Vagina (tissue), 2 donors: ENCODE results near the gene CRKL. TPM values are rescaled to one million over a fixed set of nuclear protein-coding genes. Genes with fewer than 3 reads are reported as not detected.

Experiments
- DNase-seq, 2 donors: peaks; one replicate each; pipeline ENCODE4 v3.0.0-alpha.2; 2017; ENCODE audit errors: extremely low spot score in 2 of 2
- H3K27ac ChIP-seq: fragments of 200-600 bp; sonication (generic); one replicate; pipeline ENCODE4 v1.5.1; 2019
- H3K27me3 ChIP-seq: fragments of 200-600 bp; sonication (generic); one replicate; pipeline ENCODE4 v1.5.1; 2019
- H3K36me3 ChIP-seq, 2 donors: fragments of 200-600 bp; sonication (generic); one replicate each; pipeline ENCODE4 v1.5.1; 2017 to 2019
- H3K4me1 ChIP-seq: fragments of 200-600 bp; sonication (generic); one replicate; pipeline ENCODE4 v1.5.1; 2019
- H3K4me3 ChIP-seq, 2 donors: fragments of 200-600 bp; sonication (generic); 1 replicate in 1 of 2; 2 replicates in 1 of 2; pipeline ENCODE4 v1.5.1; 2016 to 2019
- H3K9me3 ChIP-seq: fragments of 200-600 bp; sonication (generic); one replicate; pipeline ENCODE4 v1.5.1; 2019
- POLR2A ChIP-seq, 2 donors: fragments of 450-650 bp; IDR thresholded peaks; one replicate each; pipeline ENCODE4 v1.6.1; 2017; ENCODE audit warnings: antibody characterized with exemption in 2 of 2, mild to moderate bottlenecking in 2 of 2, moderate library complexity in 2 of 2
- POLR2AphosphoS5 ChIP-seq, 2 donors: sonication (generic); formaldehyde crosslinking; IDR thresholded peaks; one replicate each; pipeline ENCODE4 v1.9.0; 2017; ENCODE audit warnings: antibody characterized with exemption in 2 of 2, mild to moderate bottlenecking in 2 of 2, low read depth in 1 of 2; ENCODE audit not compliant: insufficient read depth in 1 of 2
- intact Hi-C: fragments of 100-400 bp; cut with DNase I; formaldehyde crosslinking; loops from one replicate; pipeline ENCODE4 v1.15.1; 2023
- total RNA-seq: library from RNA; depleted of rRNA; stranded (reverse); fragments of >200 nt; gene quantifications from one replicate; pipeline ENCODE4 v1.2.3, GENCODE V29; 2016
- TF ChIP-seq, protein P1 (sequence below), 3 experiments: fragments of 450-650 bp in 2 of 3; fragments of 200-600 bp in 1 of 3; sonication (generic) in 1 of 3; IDR thresholded peaks; one replicate each; pipeline ENCODE4 v1.5.1; 2017 to 2019; ENCODE audit warnings: antibody characterized with exemption in 3 of 3, mild to moderate bottlenecking in 2 of 3, moderate library complexity in 2 of 3

The CRKL gene, protein sequence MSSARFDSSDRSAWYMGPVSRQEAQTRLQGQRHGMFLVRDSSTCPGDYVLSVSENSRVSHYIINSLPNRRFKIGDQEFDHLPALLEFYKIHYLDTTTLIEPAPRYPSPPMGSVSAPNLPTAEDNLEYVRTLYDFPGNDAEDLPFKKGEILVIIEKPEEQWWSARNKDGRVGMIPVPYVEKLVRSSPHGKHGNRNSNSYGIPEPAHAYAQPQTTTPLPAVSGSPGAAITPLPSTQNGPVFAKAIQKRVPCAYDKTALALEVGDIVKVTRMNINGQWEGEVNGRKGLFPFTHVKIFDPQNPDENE
- 37.6 TPM for total RNA-seq

DNA sequence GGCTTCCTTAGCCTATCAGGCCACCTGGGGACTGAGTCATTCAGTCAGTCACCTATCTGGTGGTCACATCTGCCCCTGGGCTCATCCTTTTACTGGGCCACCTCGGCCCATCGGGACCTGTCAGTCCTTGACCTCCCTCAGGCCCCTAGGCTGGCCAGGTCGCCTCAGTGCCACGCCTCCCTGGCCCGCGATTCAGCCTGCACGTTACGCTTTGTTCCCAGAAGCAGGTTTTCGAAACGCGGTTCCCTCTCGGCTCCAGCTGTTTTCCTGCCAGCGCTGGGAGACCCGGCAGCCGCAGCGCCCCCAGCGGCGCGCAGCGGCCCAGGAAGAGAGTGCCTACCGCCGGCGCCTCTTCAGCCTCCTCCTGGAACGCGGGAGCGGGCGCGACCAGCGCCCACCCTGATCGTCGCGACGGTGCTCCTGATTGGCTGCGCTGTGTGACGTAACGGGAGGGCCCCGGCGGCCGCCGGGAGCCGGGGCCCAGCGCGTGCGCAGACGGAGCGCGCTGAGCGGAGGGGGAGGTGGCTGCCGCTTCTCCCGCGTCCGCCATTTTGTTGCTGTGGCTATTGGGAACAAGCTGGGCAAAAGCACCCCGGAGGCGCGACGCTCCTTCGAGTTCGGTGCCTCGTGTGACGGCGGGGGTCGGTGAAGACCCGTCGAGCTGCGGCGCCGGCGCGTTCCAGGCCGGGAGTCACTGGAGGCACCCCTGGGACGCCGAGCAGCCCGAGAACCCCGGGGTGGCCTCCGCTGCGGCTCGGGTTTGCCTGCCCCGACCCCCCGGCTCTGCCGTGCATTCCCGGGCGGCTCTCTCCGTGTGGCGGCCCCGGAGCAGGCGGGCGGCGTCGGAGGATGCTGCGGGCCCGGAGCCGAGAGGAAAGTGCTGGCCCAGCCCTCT, at the start of gene CRKL:
Gene CRKL, plus strand, starts transcription at position 492 of the 895 bp plus-strand sequence. CDS start 528 bp downstream, outside the sequence.
- Histone ChIP-seq H3K4me3 (peak within 1 kb of the TSS; percentile 95 to 98), H3K27me3 (no peaks in the 10 kb centered on the region), H3K27ac (peak within 1 kb of the TSS; percentile 99), H3K4me1 (peaks cover 41% of the 10 kb centered on the region), H3K9me3 (no peaks in the 10 kb centered on the region), H3K36me3 (no peaks in the 10 kb centered on the region)
- TF ChIP-seq, protein P1, sequence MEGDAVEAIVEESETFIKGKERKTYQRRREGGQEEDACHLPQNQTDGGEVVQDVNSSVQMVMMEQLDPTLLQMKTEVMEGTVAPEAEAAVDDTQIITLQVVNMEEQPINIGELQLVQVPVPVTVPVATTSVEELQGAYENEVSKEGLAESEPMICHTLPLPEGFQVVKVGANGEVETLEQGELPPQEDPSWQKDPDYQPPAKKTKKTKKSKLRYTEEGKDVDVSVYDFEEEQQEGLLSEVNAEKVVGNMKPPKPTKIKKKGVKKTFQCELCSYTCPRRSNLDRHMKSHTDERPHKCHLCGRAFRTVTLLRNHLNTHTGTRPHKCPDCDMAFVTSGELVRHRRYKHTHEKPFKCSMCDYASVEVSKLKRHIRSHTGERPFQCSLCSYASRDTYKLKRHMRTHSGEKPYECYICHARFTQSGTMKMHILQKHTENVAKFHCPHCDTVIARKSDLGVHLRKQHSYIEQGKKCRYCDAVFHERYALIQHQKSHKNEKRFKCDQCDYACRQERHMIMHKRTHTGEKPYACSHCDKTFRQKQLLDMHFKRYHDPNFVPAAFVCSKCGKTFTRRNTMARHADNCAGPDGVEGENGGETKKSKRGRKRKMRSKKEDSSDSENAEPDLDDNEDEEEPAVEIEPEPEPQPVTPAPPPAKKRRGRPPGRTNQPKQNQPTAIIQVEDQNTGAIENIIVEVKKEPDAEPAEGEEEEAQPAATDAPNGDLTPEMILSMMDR (IDR thresholded peaks at IDR 0.05), result peak; percentile 56 to 92 (median 68)
- TF ChIP-seq POLR2A (IDR thresholded peaks at IDR 0.05), result peak; percentile 94 to 97
- TF ChIP-seq POLR2AphosphoS5 (IDR thresholded peaks at IDR 0.05; ENCODE audit: insufficient read depth in 1 of 2, low read depth in 1 of 2), result peak; percentile 78 to 97
- DNase-seq, result peak in 1 of 2 donors; percentile 98
- intact Hi-C loops, result loop anchor here (5.0 to 10.0 kb wide), 2 partner anchors 60 to 412 kb away; partner anchors contain the start of genes MED15, PI4KA and SNAP29

DNA sequence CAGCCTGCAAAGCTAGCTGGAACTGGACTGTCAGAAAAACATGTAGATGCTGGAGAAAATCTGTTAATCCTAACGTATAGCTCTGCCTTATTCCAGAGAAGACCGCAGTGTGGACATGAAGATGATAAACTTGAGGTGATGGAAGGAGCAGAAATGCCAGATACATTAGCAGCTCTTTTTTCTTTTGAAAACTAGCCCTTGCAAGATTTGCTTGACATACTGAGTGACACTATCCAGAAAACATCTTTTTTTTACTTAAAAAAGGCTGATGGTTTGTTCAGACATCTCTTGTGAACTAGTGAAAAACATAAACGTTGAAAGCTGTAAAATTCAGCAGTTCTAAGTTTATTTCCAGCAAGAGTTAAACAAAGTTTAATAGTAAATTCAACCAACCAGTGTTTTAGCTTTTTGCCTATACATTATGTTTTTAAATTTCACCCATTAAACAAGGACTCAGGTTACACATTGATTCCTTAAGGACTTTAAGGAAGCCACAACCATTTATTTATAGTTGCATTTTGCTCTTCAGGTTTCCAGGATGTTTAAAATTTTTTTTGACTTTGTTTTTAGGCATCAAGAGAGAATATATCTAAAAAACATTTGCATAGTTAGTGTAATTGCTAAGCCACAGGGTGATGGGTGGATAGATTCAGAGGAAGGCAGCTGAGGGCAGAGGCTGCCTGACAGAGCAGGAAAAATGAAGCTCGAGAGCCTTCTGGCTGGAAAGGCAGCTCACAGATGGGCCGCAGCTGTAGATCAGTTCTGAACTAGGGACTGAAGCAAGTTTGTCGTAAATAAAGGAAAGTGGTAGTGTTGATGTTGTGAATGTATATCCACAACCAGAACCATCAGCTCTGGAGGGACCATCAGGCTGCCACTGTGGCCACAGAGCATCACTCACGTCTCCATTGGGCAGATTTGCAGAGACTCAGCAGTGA, 48.9 kb upstream of the CRKL start:
- no peak overlapping the region for H3K4me3 ChIP-seq
- intact Hi-C loops, result no loop called here
- TF ChIP-seq POLR2A (IDR thresholded peaks at IDR 0.05) (no peak), POLR2AphosphoS5 (IDR thresholded peaks at IDR 0.05; ENCODE audit: insufficient read depth in 1 of 2, low read depth in 1 of 2) (no peak)
- TF ChIP-seq, protein P1 (IDR thresholded peaks at IDR 0.05), result no peak

DNA sequence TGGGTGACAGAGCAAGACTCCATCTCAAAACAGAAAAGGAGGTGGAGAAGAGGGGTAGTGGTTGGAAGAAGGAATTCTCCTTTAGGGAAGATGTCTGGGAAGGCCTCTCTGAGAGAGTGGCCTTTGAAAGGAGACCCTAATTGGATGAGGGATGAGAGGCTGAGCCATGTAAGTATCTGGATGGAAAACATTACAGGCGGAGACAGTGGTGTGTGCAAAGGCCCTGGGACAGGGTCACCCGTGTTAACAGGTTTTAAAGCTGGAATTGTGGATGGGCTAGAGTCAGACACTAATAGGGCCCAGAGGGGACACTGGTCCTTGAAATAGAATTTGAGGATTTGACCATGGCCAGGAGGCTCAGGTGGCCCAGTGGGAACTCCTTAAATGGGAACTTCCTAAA, 48.0 kb upstream of the CRKL start:
- Histone ChIP-seq H3K27me3 (no peaks in the 10 kb centered on the region), H3K9me3 (no peaks in the 10 kb centered on the region), H3K36me3 (peaks cover 0 to 17% of the 10 kb centered on the region in 2 donors), H3K4me3 (no peak overlapping the region), H3K4me1 (peaks cover 47% of the 10 kb centered on the region), H3K27ac (no peak overlapping the region)
- TF ChIP-seq, protein P1 (IDR thresholded peaks at IDR 0.05), result no peak
- TF ChIP-seq POLR2AphosphoS5 (IDR thresholded peaks at IDR 0.05; ENCODE audit: insufficient read depth in 1 of 2, low read depth in 1 of 2), result no peak
- no peak for TF ChIP-seq POLR2A (IDR thresholded peaks at IDR 0.05)
- DNase-seq, result no peak
- intact Hi-C loops, result no loop called here

More for the DNA sequence above, 48.9 kb upstream of the CRKL start:
- peaks cover 0 to 17% of the 10 kb centered on the region in 2 donors for H3K36me3 ChIP-seq
- H3K9me3 ChIP-seq, result no peaks in the 10 kb centered on the region
- H3K4me1 ChIP-seq, result peaks cover 51% of the 10 kb centered on the region
- no peaks in the 10 kb centered on the region for H3K27me3 ChIP-seq
- peak overlapping the region; percentile 81 for H3K27ac ChIP-seq
- DNase-seq, result no peak

DNA sequence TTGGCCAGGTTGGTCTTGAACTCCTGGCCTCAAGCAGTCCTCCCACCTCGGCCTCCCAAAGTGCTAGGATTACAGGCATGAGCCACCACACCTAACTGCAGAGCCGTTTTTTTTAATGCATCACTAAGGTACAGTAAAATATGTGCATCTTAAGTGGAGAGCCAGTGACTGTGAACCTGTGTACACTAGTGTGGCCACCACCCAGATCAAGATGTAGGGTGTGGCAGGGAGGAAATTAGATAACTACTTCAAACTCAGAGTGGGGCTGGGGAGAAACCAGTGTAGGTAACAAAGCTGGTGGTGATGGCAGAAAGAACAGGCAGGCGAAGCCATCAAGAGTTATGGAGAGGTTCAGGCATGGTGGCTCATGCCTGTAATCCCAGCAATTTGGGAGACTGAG, 44.0 kb upstream of the CRKL start:
- Histone ChIP-seq H3K27ac (no peak overlapping the region), H3K27me3 (no peaks in the 10 kb centered on the region), H3K4me1 (peaks cover 11% of the 10 kb centered on the region), H3K4me3 (no peak overlapping the region), H3K9me3 (no peaks in the 10 kb centered on the region), H3K36me3 (peaks cover 0 to 33% of the 10 kb centered on the region in 2 donors)
- intact Hi-C loops, result no loop called here
- TF ChIP-seq POLR2AphosphoS5 (IDR thresholded peaks at IDR 0.05; ENCODE audit: insufficient read depth in 1 of 2, low read depth in 1 of 2) (no peak), POLR2A (IDR thresholded peaks at IDR 0.05) (no peak)
- TF ChIP-seq, protein P1 (IDR thresholded peaks at IDR 0.05), result no peak
- no peak for DNase-seq
